DMS153 (cell line): ENCODE data around the gene BACH2.
"Not testable (repeated sequence)": the region's sequence is repeated elsewhere in the genome, so short reads cannot be mapped to it uniquely, and the experiment has no call there.

Experiments
- DNase-seq: peaks from one replicate; lab custom pipeline; 2025; lab: John Stamatoyannopoulos, UW

BACH2 gene

GRCh38 chr6:90154755-90155470 lies 141.7 kb downstream of the BACH2 start:
- DNase-seq, result no peak

GRCh38 chr6:90151576-90152422 lies 144.8 kb downstream of the BACH2 start:
- no peak for DNase-seq

GRCh38 chr6:90149280-90149679 lies 147.4 kb downstream of the BACH2 start:
- no peak for DNase-seq

GRCh38 chr6:90148867-90149266 lies 147.8 kb downstream of the BACH2 start:
- no peak for DNase-seq

- DNase-seq, result no peak
These were observed 149.6 kb downstream of the BACH2 start for GRCh38 chr6:90146921-90147649.

- peak; percentile 40 for DNase-seq
These were observed 150.6 kb downstream of the BACH2 start for GRCh38 chr6:90146024-90146423.

- DNase-seq, result no peak
These were observed 151.6 kb downstream of the BACH2 start for GRCh38 chr6:90144928-90145555.

- no peak for DNase-seq
These were observed 152.2 kb downstream of the BACH2 start for GRCh38 chr6:90144396-90144795.

GRCh38 chr6:90140683-90141082 lies 156.0 kb downstream of the BACH2 start:
- no peak for DNase-seq

- peak; percentile 75 for DNase-seq
These were observed 157.3 kb downstream of the BACH2 start for GRCh38 chr6:90139272-90139817.

GRCh38 chr6:90136837-90137568 lies 159.6 kb downstream of the BACH2 start:
- no peak for DNase-seq

GRCh38 chr6:90136176-90136575 lies 160.5 kb downstream of the BACH2 start:
- no peak for DNase-seq

- DNase-seq, result no peak
These were observed 161.0 kb downstream of the BACH2 start for GRCh38 chr6:90135667-90136066.

GRCh38 chr6:90133664-90134063 lies 163.0 kb downstream of the BACH2 start:
- not testable (repeated sequence) for DNase-seq

- no peak for DNase-seq
These were observed 164.8 kb downstream of the BACH2 start for GRCh38 chr6:90131614-90132423.

GRCh38 chr6:90131125-90131524 lies 165.5 kb downstream of the BACH2 start:
- no peak for DNase-seq

- DNase-seq, result not testable (repeated sequence)
These were observed 168.0 kb downstream of the BACH2 start for GRCh38 chr6:90128687-90129086.

GRCh38 chr6:90127595-90127994 lies 169.0 kb downstream of the BACH2 start:
- no peak for DNase-seq

- DNase-seq, result no peak
These were observed 169.8 kb downstream of the BACH2 start for GRCh38 chr6:90126839-90127238.

- peak; percentile 42 for DNase-seq
These were observed 170.5 kb downstream of the BACH2 start for GRCh38 chr6:90126181-90126580.
